ENCODE data around the gene SAPCD2. TPM values are rescaled to one million over a fixed set of nuclear protein-coding genes. Genes with fewer than 3 reads are reported as not detected.

SAPCD2 gene
- total and polyA plus RNA-seq, 9 of the 15 experiments (the other 6 are each of a cell fraction or from before 2014, with no cell fraction given): 3.4 to 91.8 (median 18.8) TPM

- TF ChIP-seq STAG1 (CRISPR knock-in tag; IDR thresholded peaks at IDR 0.05; ENCODE audit: borderline replicate concordance) (no peak), TEAD1 (CRISPR knock-in tag; IDR thresholded peaks at IDR 0.05) (peak; percentile 20 to 28; a peak in 1 of 4 replicates), KDM1A (IDR thresholded peaks at IDR 0.05) (no peak), ZZZ3 (IDR thresholded peaks at IDR 0.05) (no peak), OTX1 (CRISPR knock-in tag; IDR thresholded peaks at IDR 0.05) (0 out of 2 replicates have a peak, but pooled peaks have one; percentile 8), ZNF77 (CRISPR knock-in tag; IDR thresholded peaks at IDR 0.05) (no peak), CLOCK (CRISPR knock-in tag; IDR thresholded peaks at IDR 0.05; ENCODE audit: borderline replicate concordance) (no peak), PRMT5 (CRISPR knock-in tag; IDR thresholded peaks at IDR 0.05) (no peak), DLX4 (CRISPR knock-in tag; IDR thresholded peaks at IDR 0.05) (no peak), MYC (IDR thresholded peaks at IDR 0.05; ENCODE audit: low read depth, low read length) (peak; percentile 98), MYC (CRISPR knock-in tag; IDR thresholded peaks at IDR 0.05; ENCODE audit: borderline replicate concordance, low read depth) (peak; percentile 93; the same call in 1 of the 2 replicates), ZNF398 (CRISPR knock-in tag; IDR thresholded peaks at IDR 0.05) (no peak), ZC3H11A (IDR thresholded peaks at IDR 0.05; ENCODE audit: low read depth, low read length) (no peak), NONO (IDR thresholded peaks at IDR 0.05; ENCODE audit: low read depth in 2 of 2, low read length in 1 of 2) (no peak; a peak in 1 of 4 replicates), SMAD2 (IDR thresholded peaks at IDR 0.05; ENCODE audit: low read depth, low read length) (no peak), ZSCAN32 (CRISPR knock-in tag; IDR thresholded peaks at IDR 0.05) (peak; percentile 33; the same call in 1 of the 2 replicates), EZH2 (IDR thresholded peaks at IDR 0.05; ENCODE audit: borderline replicate concordance, low read depth, low read length) (no peak), JUNB (CRISPR knock-in tag; conservative IDR thresholded peaks at IDR 0.05) (no peak), FOXA3 (CRISPR knock-in tag; conservative IDR thresholded peaks at IDR 0.05 in 1 of 2, IDR thresholded peaks at IDR 0.05 in 1 of 2) (0 out of 4 replicates have a peak, but pooled peaks of 1 of the 2 experiments have one; percentile 21), DACH1 (IDR thresholded peaks at IDR 0.05; ENCODE audit: partially characterized antibody) (no peak), KDM4B (IDR thresholded peaks at IDR 0.05; ENCODE audit: borderline replicate concordance in 2 of 2, low read depth in 1 of 2) (no peak), CCNT2 (IDR thresholded peaks at IDR 0.05; ENCODE audit: borderline replicate concordance, extremely low read depth, insufficient read length, low read depth, low read length) (peak; percentile 71), MXI1 (IDR thresholded peaks at IDR 0.05; ENCODE audit: low read depth, low read length) (peak; percentile 99)
Measured at GRCh38 chr9:137086531-137087408, 16.4 kb upstream of the SAPCD2 start, which contains the start of gene MAN1B1 (continued).

Data from K562 (cell line).